Uterus (tissue), 2 donors: Measurements from ENCODE around the gene LRP1B.

Source experiments
- CTCF ChIP-seq, 4 experiments: fragments of 200-600 bp in 2 of 4; fragments of 450-650 bp in 2 of 4; sonication (generic) in 2 of 4; IDR thresholded peaks; one replicate each; pipeline ENCODE4 v1.5.1; 2016 to 2019; ENCODE audit warnings: antibody characterized with exemption in 4 of 4, mild to moderate bottlenecking in 2 of 4, moderate library complexity in 1 of 4
- POLR2A ChIP-seq, 2 donors: fragments of 450-650 bp; IDR thresholded peaks; one replicate each; pipeline ENCODE4 v1.6.1; 2016; ENCODE audit warnings: antibody characterized with exemption in 2 of 2, mild to moderate bottlenecking in 1 of 2, moderate library complexity in 1 of 2

- TF ChIP-seq CTCF (IDR thresholded peaks at IDR 0.05) (no peak), POLR2A (IDR thresholded peaks at IDR 0.05) (no peak)
Measured at GRCh38 chr2:140929849-140930248, 1201.0 kb downstream of the LRP1B start.
